HG02970 (cell line): ENCODE data around the gene ADK.
A peak's percentile ranks its signal among the peaks of the same experiment; 100 is the strongest.
"Not testable (repeated sequence)": the region's sequence is repeated elsewhere in the genome, so short reads cannot be mapped to it uniquely, and the experiment has no call there.

ENCODE experiments used
- ATAC-seq: cut with Tn5 transposase; IDR thresholded peaks from one replicate; pipeline ENCODE4 v1.9.1; 2021; ENCODE audit warnings: mild to moderate bottlenecking, moderate library complexity, moderate number of reproducible peaks; ENCODE audit not compliant: unreplicated experiment, low FRiP score

The ADK gene

GRCh38 chr10:74140553-74140952 lies 10.5 kb upstream of the ADK start:
- no peak for ATAC-seq

GRCh38 chr10:74145133-74145532 lies 5.9 kb upstream of the ADK start:
- no peak for ATAC-seq

- ATAC-seq, result not testable (repeated sequence)
Observed at GRCh38 chr10:74146980-74147379, 4.0 kb upstream of the ADK start.

- ATAC-seq, result peak; percentile 45
Observed at GRCh38 chr10:74150204-74150989, 624 bp upstream of the ADK start, which contains the start of gene AP3M1. AP3M1 (minus strand) TSS chr10:74150828; CDS start chr10:74138379, 12,449 bp downstream.

GRCh38 chr10:74151879-74152722 lies 1.1 kb downstream of the ADK start:
- no peak for ATAC-seq

- no peak for ATAC-seq
Observed at GRCh38 chr10:74153123-74153522, 2.1 kb downstream of the ADK start.

- no peak for ATAC-seq
Observed at GRCh38 chr10:74153676-74154075, 2.7 kb downstream of the ADK start.

GRCh38 chr10:74156919-74157289 lies 5.9 kb downstream of the ADK start:
- no peak for ATAC-seq

- ATAC-seq, result no peak
Observed at GRCh38 chr10:74160013-74160412, 9.0 kb downstream of the ADK start.

GRCh38 chr10:74163319-74164068 lies 12.5 kb downstream of the ADK start:
- ATAC-seq, result no peak

GRCh38 chr10:74164716-74165529 lies 13.9 kb downstream of the ADK start:
- ATAC-seq, result no peak

- ATAC-seq, result no peak
Observed at GRCh38 chr10:74165530-74165901, 14.5 kb downstream of the ADK start.

- ATAC-seq, result no peak
Observed at GRCh38 chr10:74167443-74167842, 16.4 kb downstream of the ADK start.

GRCh38 chr10:74171625-74172024 lies 20.6 kb downstream of the ADK start:
- ATAC-seq, result no peak

- ATAC-seq, result no peak
Observed at GRCh38 chr10:74174521-74174920, 23.5 kb downstream of the ADK start.

- ATAC-seq, result no peak
Observed at GRCh38 chr10:74175510-74176379, 24.7 kb downstream of the ADK start.

GRCh38 chr10:74176380-74177139 lies 25.5 kb downstream of the ADK start:
- peak; percentile 86 for ATAC-seq

GRCh38 chr10:74177140-74177677 lies 26.2 kb downstream of the ADK start:
- ATAC-seq, result no peak
